GM18873 (cell line): ENCODE data around the gene NLRP5.
"Not testable (repeated sequence)": the region's sequence is repeated elsewhere in the genome, so short reads cannot be mapped to it uniquely, and the experiment has no call there.

Experiments used
- ATAC-seq: cut with Tn5 transposase; IDR thresholded peaks from one replicate; pipeline ENCODE4 v1.9.1; 2021; ENCODE audit warnings: mild to moderate bottlenecking, moderate library complexity, moderate number of reproducible peaks; ENCODE audit not compliant: unreplicated experiment, low FRiP score

Gene NLRP5

DNA sequence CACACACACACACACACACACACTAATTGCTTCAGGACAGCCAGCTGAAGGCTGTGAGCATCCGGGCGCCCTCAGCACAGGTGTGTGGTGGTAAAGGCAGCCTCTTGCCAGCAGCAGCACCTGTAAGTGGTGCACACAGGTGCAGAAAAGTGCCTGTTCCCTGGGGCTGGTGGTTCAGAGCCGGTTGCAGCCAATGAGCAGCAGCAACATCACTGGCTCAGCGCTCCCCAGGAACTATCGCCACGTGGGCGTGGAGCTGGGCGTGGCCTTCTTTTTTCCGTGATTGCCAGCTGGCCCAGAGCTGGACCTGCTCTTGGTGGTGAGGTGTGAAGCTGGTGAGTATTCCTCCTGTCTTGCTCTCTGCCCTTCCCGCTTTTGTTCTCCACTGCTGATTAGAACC, at the start of gene NLRP5:
NLRP5 (plus strand) TSS at position 289 of the 400 bp plus-strand sequence.
- no peak for ATAC-seq

DNA sequence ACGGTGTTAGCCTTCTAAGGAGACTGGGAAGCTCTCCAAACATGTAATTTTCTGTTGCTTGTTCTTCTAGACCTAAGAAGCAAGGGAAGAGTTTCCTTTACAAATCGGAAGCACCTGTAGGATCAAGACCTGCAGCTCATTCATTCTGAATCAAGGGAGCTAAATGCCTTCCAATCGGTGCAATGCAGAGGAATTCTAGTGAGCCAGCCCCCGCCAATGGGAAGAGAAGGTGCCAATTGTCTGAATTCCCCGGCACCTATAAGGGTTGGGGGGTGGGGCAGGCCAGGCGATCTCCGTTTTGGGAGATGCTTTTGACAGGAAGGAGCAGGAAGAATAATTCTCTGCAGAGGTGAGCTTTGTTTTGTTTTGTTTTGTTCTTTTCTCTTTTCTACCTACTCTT, 47.4 kb upstream of the NLRP5 start:
- ATAC-seq = no peak

DNA sequence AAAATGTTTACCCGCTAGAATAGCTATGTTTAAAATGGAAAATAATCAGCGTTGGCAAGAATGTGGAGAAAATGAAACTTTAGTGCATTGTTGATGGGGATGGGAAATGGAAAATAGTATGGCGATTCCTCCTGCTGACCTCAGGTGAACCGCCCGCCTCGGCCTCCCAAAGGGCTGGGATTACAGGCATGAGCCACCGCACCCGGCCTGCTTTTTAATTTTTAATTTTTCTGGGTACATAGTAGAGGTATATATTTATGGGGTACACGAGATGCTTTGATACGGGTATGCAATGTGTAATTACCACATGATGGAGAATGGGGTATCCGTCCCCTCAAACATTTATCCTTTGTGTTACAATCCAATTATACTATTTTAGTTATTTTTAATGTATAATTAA, 46.3 kb upstream of the NLRP5 start:
- ATAC-seq = no peak

DNA sequence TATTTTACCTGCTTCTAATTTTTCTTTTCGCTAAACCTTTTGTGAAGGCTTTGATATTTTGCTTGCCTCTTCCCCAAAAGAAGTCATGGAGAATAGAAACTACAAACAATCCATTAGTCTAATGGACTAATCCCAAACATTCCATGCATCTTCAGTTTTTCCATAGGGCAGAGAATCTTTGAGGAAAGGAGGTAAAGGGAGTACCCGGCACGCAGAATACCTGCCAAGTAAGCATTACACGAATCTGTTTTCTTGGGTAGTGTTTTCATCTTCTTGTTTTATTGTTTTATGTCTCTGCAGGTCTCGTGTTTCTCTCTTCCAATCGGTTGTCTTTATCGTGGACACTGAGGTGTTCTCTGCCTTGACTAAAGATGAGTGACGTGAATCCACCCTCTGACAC, 39.0 kb upstream of the NLRP5 start, which contains the start of gene NLRP8:
NLRP8 (plus strand) TSS at position 301 of the 400 bp plus-strand sequence.
- ATAC-seq = no peak

DNA sequence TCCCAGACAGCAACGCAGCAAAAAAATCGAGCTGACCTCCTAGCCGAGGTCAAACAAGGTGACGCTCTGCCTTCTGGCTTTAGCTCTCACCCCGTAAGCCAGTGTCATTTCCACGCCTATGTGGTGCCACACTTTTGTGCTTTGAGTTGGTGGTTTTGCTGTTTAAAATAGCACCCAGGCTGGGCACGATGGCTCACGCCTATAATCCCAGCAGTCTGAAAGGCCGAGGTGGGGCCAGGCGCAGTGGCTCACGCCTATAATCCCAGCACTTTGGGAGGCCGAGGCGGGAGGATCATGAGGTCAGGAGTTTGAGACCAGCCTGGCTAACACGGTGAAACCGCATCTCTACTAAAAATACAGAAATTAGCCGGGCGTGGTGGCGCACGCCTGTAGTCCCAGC, 36.0 kb upstream of the NLRP5 start:
- not testable (repeated sequence) for ATAC-seq

DNA sequence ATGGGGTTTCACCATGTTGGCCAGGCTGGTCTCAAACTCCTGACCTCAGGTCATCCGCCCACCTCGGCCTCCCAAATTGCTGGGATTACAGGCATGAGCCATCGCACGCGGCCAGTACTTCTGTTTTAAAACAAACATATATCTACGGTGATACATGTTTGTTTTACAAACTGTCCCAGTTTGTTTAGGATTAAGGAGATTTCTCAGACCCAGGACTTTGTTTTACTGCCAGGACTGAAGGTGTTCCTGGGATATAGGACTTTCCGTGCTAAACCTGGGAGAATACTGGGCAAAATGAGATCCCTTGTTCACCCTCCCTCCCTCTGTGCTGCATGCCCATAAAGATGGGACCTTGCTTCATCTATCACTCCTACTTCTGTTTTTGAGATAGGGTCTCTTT, 30.1 kb upstream of the NLRP5 start:
- no peak for ATAC-seq

DNA sequence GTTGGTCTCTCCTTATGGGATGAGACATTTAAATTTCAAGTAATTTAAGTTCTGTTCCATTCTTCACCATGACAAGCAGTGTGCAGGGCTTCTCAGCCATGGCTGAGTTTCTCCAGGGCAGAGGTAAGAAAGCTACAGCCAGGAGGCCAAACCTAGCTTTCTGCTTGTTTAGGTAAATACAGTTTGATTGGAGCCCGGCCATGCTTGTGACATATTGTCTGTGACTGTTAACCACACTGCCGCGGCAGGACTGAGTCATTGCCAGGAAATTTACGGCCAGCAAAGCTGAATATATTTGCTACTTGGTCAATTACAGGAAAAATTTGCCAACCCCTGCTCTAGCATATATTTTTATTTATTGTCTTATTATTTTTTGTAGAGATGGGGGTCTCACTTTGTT, 28.2 kb upstream of the NLRP5 start:
- ATAC-seq = no peak

DNA sequence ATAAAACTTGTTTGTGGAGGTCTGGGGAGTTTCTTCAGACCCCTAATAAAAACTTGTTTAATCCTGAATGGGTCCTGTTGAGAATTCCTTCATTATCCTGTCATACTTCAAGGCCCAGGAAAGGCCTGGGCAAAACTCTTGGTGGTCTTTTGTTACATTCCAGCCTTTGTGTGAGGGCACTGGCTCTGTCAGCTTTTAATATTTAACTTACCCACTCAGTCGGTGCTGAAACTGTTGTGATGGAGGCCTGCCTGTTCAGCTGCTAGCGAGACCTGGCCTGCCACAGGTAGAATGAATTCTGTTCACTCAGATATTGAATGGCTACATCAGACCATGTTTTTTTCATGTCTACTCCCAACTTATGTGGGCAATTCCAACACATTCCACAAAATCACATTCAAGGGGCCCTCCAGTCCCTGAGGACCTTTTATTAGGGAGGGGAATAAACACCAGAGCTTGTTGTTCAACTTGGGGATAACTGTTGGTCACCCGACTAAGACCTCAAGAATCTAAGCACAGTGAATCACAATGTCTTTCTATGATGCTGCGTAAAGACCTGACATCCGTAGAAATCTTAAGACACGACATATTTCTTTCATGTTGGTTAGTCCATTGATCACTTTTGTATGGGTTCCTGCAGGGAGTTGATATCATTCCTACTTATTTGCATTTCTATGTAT, 26.4 kb upstream of the NLRP5 start:
- ATAC-seq = no peak

DNA sequence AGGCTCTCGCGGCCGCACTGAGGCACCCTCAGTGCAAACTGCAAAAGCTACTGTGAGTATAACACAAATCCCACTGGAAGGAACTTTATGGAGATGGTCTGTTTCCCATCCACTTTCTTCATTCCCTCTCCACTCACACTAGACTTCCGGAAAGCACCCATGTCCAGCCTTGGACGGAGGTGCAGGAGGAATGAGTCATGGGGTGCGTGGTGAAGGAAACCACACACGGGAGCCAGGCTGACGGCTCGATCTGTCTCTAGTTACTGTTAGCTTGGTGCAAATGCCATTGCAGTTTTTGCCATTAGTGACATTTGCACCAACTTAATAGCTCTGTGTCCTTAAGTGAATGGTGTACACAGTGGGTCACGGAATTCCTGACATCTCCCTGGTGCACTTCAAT, 24.4 kb upstream of the NLRP5 start:
- no peak for ATAC-seq

DNA sequence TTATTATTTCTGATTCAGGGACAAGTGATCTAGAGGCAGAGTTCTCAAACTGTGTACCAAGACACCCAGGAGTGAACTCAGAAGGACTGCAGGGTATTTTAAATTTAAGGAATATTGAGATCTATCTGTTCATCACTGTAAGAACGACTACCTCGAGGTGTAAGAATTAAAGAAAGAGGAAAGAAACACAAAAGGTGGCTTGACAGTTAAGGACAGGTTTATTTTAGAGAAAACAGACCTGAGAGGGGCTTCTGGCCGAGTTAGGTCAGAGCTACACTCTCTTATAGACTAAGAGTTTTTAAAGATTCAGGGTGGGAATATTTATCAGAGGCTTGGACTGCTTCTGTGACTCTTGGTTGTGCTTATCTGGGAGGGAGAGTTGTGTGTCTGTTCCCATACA, 12.6 kb upstream of the NLRP5 start:
- ATAC-seq = no peak

DNA sequence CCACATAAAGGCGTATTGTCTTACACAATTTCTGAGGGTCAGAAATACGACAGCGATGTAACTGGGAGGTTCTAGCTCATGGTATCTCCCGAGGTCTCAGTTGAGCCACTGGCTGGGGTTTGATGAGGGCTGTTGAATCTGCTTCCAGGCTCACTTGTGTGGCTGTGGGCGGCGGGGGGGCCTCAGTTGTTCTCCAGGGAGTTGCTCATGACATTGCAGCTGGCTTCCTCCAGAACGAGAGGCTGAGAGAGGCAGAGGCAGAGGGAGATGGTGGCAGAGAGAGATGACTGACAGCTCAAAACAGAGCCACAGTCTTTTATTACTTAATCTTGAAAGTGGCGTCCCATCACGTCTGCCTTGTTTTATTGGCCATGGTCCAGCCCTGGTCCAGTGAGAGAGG, 6.2 kb upstream of the NLRP5 start:
- ATAC-seq = no peak

DNA sequence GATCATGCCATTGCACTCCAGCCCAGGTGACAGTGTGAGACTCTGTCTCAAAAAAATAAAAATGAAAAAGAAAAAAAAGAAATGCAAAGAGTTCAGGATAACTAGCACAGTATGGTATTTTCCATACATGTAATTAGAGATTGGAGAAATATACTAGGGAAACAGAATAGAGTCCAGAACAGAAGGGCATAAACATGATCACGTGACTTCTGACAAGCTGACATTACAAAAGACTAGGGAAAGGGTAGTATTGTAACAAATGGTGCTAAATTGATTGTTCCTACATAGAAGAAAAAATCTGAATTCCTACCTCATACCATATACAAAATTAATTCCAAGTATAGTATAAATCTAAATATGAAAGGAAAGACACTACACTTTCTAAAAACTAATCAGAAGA, 1.3 kb upstream of the NLRP5 start:
- no peak for ATAC-seq

DNA sequence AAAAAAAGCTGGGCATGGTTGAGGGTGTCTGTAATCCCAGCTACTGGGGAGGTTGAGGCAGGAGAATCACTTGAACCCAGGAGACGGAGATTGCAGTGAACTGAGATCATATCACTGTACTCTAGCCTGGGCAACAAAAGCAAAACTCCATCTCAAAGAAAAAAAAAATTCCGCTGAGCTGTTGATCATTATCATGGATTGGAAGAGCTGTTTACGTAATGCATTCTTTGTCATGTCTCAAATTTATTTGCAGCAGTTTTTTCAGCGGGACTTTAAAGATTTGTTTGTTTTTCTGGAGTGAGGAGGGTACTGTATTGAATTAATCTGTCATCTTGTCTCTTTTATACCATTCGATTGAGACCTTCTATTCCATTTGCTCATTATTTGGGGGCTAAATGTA, 4.3 kb downstream of the NLRP5 start:
- ATAC-seq = no peak

DNA sequence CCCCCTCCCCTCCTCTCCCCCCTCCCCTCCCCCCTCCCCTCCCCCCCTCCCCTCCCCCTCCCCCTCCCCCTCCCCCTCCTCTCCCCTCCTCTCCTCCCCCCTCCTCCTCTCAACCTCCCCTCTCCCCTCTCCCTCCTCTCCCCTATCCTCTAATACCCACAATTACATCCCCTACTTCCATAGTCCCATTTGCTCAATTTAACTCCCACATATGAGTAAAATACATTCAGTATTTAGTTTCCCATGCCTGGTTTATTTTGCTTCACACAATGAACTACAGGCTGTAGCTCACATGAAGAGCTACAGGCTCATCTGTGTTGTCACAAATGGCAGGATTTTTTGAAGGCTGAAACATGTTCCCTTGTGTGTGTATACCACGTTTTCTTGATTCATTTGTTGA, 6.9 kb downstream of the NLRP5 start:
- ATAC-seq = no peak

DNA sequence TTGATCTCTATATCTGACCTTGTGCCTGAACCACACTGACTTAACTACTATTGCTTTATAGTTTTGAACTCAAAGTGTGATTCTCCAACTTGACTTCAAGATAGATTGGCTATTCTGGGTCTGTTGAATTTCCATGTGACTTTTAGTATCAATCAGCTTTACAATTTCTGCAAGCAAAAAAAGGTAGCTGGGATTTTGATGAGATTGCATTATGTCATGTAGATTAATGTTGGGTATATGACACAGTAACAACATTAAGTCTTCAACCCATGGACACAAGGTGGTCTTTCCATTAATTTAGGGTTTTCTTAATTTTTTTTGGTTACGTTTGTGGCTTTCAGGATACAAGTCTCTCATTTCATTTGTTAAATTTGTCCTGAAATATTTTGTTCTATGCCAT, 28.2 kb downstream of the NLRP5 start:
- no peak for ATAC-seq

DNA sequence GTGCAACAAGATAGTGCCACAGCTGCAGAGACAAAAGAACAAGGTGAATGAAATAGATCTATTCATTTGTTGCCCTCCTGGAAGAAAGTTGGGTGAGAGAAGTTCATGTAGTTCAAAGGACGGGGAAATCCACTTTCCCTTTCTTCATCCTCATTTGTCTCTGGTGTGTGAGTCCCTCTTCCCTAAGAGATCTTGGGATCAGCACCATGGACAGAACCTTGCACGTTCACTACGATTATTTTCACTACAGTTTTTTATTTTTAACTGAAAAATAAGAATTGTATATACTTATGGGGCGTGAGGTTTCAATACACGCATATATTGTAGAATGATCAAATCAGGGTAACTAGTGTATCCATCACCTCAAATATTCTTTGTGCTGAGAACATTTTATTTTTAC, 29.2 kb downstream of the NLRP5 start:
- ATAC-seq = no peak

DNA sequence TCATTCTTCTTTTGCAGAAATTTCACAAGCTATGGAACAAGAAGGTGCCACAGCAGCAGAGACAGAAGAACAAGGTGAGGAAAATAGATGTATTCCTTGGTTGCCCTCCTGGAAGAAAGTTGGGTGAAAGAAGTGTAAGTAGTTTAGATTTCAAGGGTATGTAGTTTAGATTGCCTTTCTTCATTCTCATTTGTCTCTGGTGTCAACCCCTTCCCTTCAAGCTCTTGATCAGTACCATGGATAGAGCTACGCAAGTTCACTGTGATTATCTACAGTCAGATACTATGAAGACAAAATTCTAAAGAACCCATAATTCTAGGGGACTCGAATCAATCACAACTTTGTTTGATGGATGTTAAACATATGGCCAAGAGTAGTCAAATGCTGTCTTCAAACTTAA, 32.8 kb downstream of the NLRP5 start:
- not testable (repeated sequence) for ATAC-seq

DNA sequence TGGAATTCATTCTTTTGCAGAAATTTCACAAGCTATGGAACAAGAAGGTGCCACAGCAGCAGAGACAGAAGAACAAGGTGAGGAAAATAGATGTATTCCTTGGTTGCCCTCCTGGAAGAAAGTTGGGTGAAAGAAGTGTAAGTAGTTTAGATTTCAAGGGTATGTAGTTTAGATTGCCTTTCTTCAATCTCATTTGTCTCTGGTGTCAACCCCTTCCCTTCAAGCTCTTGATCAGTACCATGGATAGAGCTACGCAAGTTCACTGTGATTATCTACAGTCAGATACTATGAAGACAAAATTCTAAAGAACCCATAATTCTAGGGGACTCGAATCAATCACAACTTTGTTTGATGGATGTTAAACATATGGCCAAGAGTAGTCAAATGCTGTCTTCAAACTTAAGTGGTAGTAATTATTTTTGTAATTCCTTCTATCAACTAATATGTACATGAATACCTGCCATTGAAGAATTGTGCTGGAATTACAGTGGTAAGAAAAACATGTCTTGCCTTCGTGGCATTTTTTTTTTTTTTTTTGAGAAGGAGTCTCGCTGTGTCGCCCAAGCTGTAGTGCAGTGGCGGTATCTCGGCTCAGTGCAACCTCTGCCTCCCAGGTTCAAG, 33.9 kb downstream of the NLRP5 start:
- not testable (repeated sequence) for ATAC-seq

DNA sequence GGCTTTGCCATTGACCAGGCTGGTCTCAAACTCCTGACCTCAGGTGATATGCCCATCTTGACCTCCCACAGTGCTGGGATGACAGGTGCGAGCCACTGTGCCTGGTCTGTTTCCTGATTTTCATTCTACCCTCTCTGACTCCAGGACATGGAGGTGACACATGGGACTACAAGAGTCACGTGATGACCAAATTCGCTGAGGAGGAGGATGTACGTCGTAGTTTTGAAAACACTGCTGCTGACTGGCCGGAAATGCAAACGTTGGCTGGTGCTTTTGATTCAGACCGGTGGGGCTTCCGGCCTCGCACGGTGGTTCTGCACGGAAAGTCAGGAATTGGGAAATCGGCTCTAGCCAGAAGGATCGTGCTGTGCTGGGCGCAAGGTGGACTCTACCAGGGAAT, 40.2 kb downstream of the NLRP5 start:
- no peak for ATAC-seq

DNA sequence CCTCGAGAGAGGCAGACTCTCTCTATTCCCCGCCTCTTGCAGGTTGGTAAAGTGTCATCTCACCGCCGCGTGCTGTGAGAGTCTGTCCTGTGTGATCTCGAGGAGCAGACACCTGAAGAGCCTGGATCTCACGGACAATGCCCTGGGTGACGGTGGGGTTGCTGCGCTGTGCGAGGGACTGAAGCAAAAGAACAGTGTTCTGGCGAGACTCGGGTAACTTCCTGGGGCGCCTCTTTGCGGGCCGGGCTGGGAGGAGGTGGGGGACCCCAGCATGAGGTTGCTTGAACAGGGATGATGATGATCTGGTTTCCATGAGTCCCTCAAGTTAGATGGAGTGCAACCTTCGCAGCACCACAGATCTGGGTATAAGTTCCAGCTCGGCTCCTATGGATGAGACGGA, 67.0 kb downstream of the NLRP5 start:
- ATAC-seq = no peak

DNA sequence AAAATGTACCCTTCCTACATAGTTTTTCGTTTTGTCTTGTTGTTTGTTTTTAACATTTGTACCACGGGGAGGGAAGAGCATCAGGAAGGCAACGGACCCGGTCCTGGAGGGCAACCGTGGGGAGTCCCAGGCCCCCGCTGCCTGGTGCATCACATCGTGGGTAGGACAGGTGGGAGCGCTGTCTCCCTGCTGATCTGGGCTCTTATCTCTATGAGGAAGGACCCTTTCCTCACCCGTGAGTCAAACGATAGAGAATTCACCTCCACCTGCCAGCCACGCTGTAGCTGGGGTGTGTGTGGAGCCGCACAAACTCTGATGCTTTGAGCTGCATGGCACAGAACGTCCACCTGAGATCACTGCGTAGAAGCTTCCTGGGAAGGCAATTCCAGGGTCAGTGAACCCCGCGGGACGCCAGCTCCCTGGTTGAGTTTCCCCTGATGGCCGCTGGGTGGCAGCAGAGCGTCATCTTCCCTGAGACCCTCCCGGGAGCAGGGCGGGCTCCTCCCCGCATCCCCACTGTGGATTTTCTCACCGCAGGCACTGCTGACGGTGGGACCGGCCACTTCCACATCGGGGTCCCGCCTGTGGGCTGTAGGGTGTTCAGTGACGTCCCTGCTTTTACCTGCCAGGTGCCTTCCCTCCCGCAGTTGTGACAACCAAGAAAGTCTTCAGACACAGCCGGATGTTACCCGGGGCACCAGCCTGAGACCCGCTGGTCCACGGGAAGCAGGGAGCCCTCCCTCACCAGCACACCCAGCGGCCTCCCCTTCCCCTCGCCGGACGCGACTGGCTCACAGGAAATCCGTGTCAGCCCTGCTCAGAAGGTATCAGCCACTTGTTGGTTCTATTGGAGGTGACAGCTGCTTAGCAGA, 79.8 kb downstream of the NLRP5 start:
- ATAC-seq = no peak
